PFSK-1 (cell line): ENCODE results near the gene LOXL4.

Experiments used
- FOXP2 ChIP-seq: optimal IDR thresholded peaks from 2 replicates; pipeline ENCODE3; 2011; ENCODE audit warnings: borderline replicate concordance, control low read depth, inconsistent platforms; ENCODE audit not compliant: insufficient read depth; ENCODE audit errors: extremely low read length, extremely low read depth
- POLR2AphosphoS5 ChIP-seq: IDR thresholded peaks from 2 replicates; pipeline ENCODE4 v1.6.1; 2012; ENCODE audit warnings: low read depth, mild to moderate bottlenecking, control low read depth, low read length, moderate library complexity
- REST ChIP-seq, 2 experiments: IDR thresholded peaks; 2 replicates each; pipeline versions ENCODE4 v1.6.1 to v1.8.0; 2011 to 2012; ENCODE audit warnings: low read depth in 2 of 2, low read length in 2 of 2, control low read depth in 1 of 2, inconsistent platforms in 1 of 2, mild to moderate bottlenecking in 1 of 2, moderate library complexity in 1 of 2; ENCODE audit not compliant: insufficient read depth in 1 of 2
- SIN3A ChIP-seq: IDR thresholded peaks from 2 replicates; pipeline ENCODE4 v1.6.1; 2012; ENCODE audit warnings: mild to moderate bottlenecking, low read length, moderate library complexity, borderline replicate concordance; ENCODE audit not compliant: insufficient read depth
- TAF1 ChIP-seq: IDR thresholded peaks from 2 replicates; pipeline ENCODE4 v1.6.1; 2012; ENCODE audit warnings: low read length, control low read depth, borderline replicate concordance; ENCODE audit not compliant: insufficient read depth

The LOXL4 gene

DNA sequence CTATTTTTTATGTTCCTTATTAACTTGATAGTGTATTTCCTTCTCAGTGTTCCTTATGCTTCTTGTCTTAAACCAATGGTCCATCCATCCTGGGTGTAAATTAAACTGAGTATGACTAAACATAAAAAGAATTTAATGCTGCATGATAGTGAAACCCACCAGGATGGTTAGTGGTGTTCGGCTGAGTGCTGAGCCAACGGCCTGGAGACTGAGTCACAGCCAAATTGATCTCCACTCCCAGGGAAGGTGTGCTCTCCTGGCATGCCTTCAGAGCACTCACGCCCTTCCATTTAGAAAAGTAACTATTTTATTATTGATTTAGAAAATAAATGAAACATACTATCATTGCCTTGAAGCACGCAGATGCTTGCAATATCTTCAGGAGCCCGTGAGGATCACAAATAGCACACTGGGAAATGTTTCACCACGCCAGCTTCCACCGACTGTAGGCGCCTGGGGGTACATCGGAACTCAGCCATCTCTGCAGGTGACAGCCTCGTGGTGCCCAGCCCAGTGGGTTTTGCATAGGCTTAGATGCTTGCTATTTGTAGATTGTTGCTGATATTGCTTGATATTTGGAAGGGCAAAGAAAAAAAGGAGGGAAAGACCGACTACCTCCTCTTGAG lies 40.0 kb upstream of the LOXL4 start:
- TF ChIP-seq FOXP2 (no peak), REST (IDR thresholded peaks at IDR 0.05; ENCODE audit: insufficient read depth in 1 of 2, low read depth in 2 of 2, low read length in 2 of 2) (no peak), POLR2AphosphoS5 (no peak), TAF1 (no peak), SIN3A (no peak)

DNA sequence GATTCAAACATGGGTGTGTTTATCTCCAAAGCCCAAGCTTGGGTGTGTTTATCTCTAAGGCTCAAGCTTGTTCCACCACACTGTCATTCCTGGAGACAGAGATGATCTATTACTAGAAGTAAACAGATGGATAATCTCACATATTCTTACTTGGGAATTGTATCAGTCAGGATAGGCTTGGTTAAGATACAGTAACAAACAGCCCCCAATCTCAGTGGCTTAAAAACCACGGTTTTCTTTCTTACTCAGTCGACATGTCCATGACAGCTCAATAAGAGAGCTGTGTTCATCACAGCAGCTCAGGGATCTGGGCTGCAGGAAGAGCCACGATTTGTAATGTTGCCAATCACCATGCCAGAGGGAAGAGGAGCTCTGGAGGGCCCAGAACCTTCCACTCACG lies 38.5 kb upstream of the LOXL4 start:
- TF ChIP-seq TAF1 (no peak), REST (IDR thresholded peaks at IDR 0.05; ENCODE audit: insufficient read depth in 1 of 2, low read depth in 2 of 2, low read length in 2 of 2) (no peak), FOXP2 (no peak), SIN3A (no peak), POLR2AphosphoS5 (no peak)

DNA sequence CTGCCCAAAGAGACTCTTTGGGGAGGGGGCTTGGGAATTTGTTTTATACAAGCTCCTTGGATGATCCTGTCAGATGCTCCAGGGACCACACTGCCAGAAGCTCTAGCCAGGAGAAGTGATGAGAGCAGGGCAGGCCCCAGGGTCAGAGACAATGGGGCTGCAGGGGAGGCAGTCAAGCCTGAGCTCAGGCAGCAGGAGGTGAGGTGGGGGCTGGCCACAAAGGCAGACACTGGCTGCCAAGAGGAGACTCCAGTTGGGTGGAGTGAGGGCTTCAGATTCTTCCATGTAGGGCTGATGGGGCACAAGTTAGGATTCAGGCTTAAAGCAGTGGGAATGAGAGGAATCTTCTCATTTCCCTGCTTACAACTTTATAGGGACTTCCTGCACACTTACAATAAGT lies 35.6 kb upstream of the LOXL4 start:
- TF ChIP-seq POLR2AphosphoS5 (no peak), SIN3A (no peak), TAF1 (no peak), REST (IDR thresholded peaks at IDR 0.05; ENCODE audit: insufficient read depth in 1 of 2, low read depth in 2 of 2, low read length in 2 of 2) (no peak), FOXP2 (no peak)

DNA sequence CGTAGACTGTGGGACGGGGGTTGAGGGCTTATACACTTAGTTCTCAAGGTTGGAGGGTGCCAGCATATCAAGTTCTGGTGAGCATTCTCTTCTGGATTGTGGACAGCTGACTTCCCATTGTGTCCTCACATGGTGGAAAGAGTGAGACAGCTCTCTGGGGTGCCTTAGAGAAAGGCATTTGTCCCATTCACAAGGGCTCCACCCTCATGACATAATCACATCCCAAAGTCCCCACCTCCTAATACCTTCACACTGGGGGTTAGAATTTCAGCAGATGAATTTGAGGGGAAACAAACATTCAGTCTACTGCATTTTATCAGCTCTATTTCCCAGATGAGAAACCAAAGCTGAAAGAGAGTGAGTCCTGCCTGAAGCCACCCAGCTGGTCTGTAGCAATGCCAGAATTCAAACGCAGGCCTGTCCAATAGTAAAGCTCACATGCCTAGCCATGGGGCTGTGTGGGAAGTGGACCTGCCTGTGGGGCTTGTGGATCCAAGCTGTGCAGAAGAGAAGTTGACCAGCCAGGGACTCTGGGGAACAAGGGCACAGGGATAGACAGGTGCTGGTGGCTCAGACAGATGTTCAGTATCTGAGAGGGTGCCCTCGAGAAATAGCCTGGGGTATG lies 34.9 kb upstream of the LOXL4 start:
- TF ChIP-seq POLR2AphosphoS5 (no peak), SIN3A (no peak), REST (IDR thresholded peaks at IDR 0.05; ENCODE audit: insufficient read depth in 1 of 2, low read depth in 2 of 2, low read length in 2 of 2) (no peak), TAF1 (no peak), FOXP2 (no peak)
